ENCODE measurements around the gene VWA8.
"Not testable (repeated sequence)": the region's sequence is repeated elsewhere in the genome, so short reads cannot be mapped to it uniquely, and the experiment has no call there.

The VWA8 gene

GRCh38 chr13:41833201-41833600 is 127.7 kb downstream of the VWA8 start:
- H3K36me3 Mint-ChIP-seq (ENCODE audit: low read depth) = peaks cover 43% of the 10 kb centered on the region
- no peak overlapping the region for H3K4me3 Mint-ChIP-seq
- no peaks in the 10 kb centered on the region for H3K27me3 Mint-ChIP-seq
- no peak overlapping the region for H3K27ac Mint-ChIP-seq
- peaks cover 5% of the 10 kb centered on the region for H3K4me1 Mint-ChIP-seq (ENCODE audit: low read depth)
- peaks cover 5% of the 10 kb centered on the region for H3K9me3 Mint-ChIP-seq

- Mint-ChIP-seq H3K9me3 (no peaks in the 10 kb centered on the region), H3K27ac (no peak overlapping the region), H3K36me3 (ENCODE audit: low read depth) (peaks cover 54% of the 10 kb centered on the region), H3K27me3 (no peaks in the 10 kb centered on the region), H3K4me3 (no peak overlapping the region), H3K4me1 (ENCODE audit: low read depth) (no peaks in the 10 kb centered on the region)
These were observed 133.2 kb downstream of the VWA8 start for GRCh38 chr13:41827507-41828213.

- Mint-ChIP-seq H3K27ac (no peak overlapping the region), H3K4me1 (ENCODE audit: low read depth) (no peaks in the 10 kb centered on the region), H3K36me3 (ENCODE audit: low read depth) (peaks cover 46% of the 10 kb centered on the region), H3K27me3 (no peaks in the 10 kb centered on the region), H3K4me3 (no peak overlapping the region), H3K9me3 (no peaks in the 10 kb centered on the region)
These were observed 135.2 kb downstream of the VWA8 start for GRCh38 chr13:41825691-41826090.

- Mint-ChIP-seq H3K4me1 (ENCODE audit: low read depth) (no peaks in the 10 kb centered on the region), H3K36me3 (ENCODE audit: low read depth) (peaks cover 46% of the 10 kb centered on the region), H3K27ac (no peak overlapping the region), H3K9me3 (no peaks in the 10 kb centered on the region), H3K27me3 (no peaks in the 10 kb centered on the region), H3K4me3 (no peak overlapping the region)
These were observed 137.4 kb downstream of the VWA8 start for GRCh38 chr13:41823476-41823875.

GRCh38 chr13:41822560-41822959 is 138.3 kb downstream of the VWA8 start:
- no peaks in the 10 kb centered on the region for H3K4me1 Mint-ChIP-seq (ENCODE audit: low read depth)
- no peaks in the 10 kb centered on the region for H3K9me3 Mint-ChIP-seq
- H3K36me3 Mint-ChIP-seq (ENCODE audit: low read depth) = peaks cover 47% of the 10 kb centered on the region
- no peak overlapping the region for H3K27ac Mint-ChIP-seq
- H3K4me3 Mint-ChIP-seq = no peak overlapping the region
- no peaks in the 10 kb centered on the region for H3K27me3 Mint-ChIP-seq

- no peak overlapping the region for H3K27ac Mint-ChIP-seq
- no peaks in the 10 kb centered on the region for H3K9me3 Mint-ChIP-seq
- H3K27me3 Mint-ChIP-seq = no peaks in the 10 kb centered on the region
- peaks cover 41% of the 10 kb centered on the region for H3K36me3 Mint-ChIP-seq (ENCODE audit: low read depth)
- no peaks in the 10 kb centered on the region for H3K4me1 Mint-ChIP-seq (ENCODE audit: low read depth)
- no peak overlapping the region for H3K4me3 Mint-ChIP-seq
These were observed 139.7 kb downstream of the VWA8 start for GRCh38 chr13:41821238-41821594.

GRCh38 chr13:41820581-41821237 is 140.2 kb downstream of the VWA8 start:
- Mint-ChIP-seq H3K4me3 (no peak overlapping the region), H3K36me3 (ENCODE audit: low read depth) (peaks cover 43% of the 10 kb centered on the region), H3K4me1 (ENCODE audit: low read depth) (no peaks in the 10 kb centered on the region), H3K27me3 (no peaks in the 10 kb centered on the region), H3K27ac (no peak overlapping the region), H3K9me3 (no peaks in the 10 kb centered on the region)

- Mint-ChIP-seq H3K9me3 (no peaks in the 10 kb centered on the region), H3K36me3 (ENCODE audit: low read depth) (peaks cover 51% of the 10 kb centered on the region), H3K27me3 (no peaks in the 10 kb centered on the region), H3K4me3 (no peak overlapping the region), H3K27ac (no peak overlapping the region), H3K4me1 (ENCODE audit: low read depth) (peaks cover 17% of the 10 kb centered on the region)
These were observed 144.9 kb downstream of the VWA8 start for GRCh38 chr13:41816057-41816456.

- no peaks in the 10 kb centered on the region for H3K9me3 Mint-ChIP-seq
These were observed 147.5 kb downstream of the VWA8 start for GRCh38 chr13:41813426-41813825.

GRCh38 chr13:41812851-41813250 is 148.1 kb downstream of the VWA8 start:
- peaks cover 25% of the 10 kb centered on the region for H3K4me1 Mint-ChIP-seq (ENCODE audit: low read depth)
- peaks cover 62% of the 10 kb centered on the region for H3K36me3 Mint-ChIP-seq (ENCODE audit: low read depth)
- H3K27me3 Mint-ChIP-seq = no peaks in the 10 kb centered on the region
- H3K27ac Mint-ChIP-seq = peak overlapping the region; percentile 66
- H3K4me3 Mint-ChIP-seq = no peak overlapping the region
- H3K9me3 Mint-ChIP-seq = no peaks in the 10 kb centered on the region

More at GRCh38 chr13:41813426-41813825, 147.5 kb downstream of the VWA8 start:
- Mint-ChIP-seq H3K27me3 (no peaks in the 10 kb centered on the region), H3K4me1 (ENCODE audit: low read depth) (peaks cover 25% of the 10 kb centered on the region), H3K27ac (no peak overlapping the region), H3K4me3 (no peak overlapping the region), H3K36me3 (ENCODE audit: low read depth) (peaks cover 58% of the 10 kb centered on the region)

GRCh38 chr13:41812237-41812636 is 148.7 kb downstream of the VWA8 start:
- no peak overlapping the region for H3K4me3 Mint-ChIP-seq
- peaks cover 64% of the 10 kb centered on the region for H3K36me3 Mint-ChIP-seq (ENCODE audit: low read depth)
- no peak overlapping the region for H3K27ac Mint-ChIP-seq
- no peaks in the 10 kb centered on the region for H3K9me3 Mint-ChIP-seq
- no peaks in the 10 kb centered on the region for H3K27me3 Mint-ChIP-seq
- H3K4me1 Mint-ChIP-seq (ENCODE audit: low read depth) = peaks cover 25% of the 10 kb centered on the region

- Mint-ChIP-seq H3K27ac (no peak overlapping the region), H3K4me3 (no peak overlapping the region), H3K9me3 (no peaks in the 10 kb centered on the region)
These were observed 149.3 kb downstream of the VWA8 start for GRCh38 chr13:41811588-41812021.

GRCh38 chr13:41809962-41810361 is 150.9 kb downstream of the VWA8 start:
- H3K27ac Mint-ChIP-seq = no peak overlapping the region
- H3K4me1 Mint-ChIP-seq (ENCODE audit: low read depth) = peaks cover 25% of the 10 kb centered on the region
- no peak overlapping the region for H3K4me3 Mint-ChIP-seq
- peaks cover 64% of the 10 kb centered on the region for H3K36me3 Mint-ChIP-seq (ENCODE audit: low read depth)
- H3K9me3 Mint-ChIP-seq = peaks cover 2% of the 10 kb centered on the region
- H3K27me3 Mint-ChIP-seq = no peaks in the 10 kb centered on the region

More at GRCh38 chr13:41811588-41812021, 149.3 kb downstream of the VWA8 start:
- peaks cover 25% of the 10 kb centered on the region for H3K4me1 Mint-ChIP-seq (ENCODE audit: low read depth)
- no peaks in the 10 kb centered on the region for H3K27me3 Mint-ChIP-seq
- peaks cover 67% of the 10 kb centered on the region for H3K36me3 Mint-ChIP-seq (ENCODE audit: low read depth)

- not testable (repeated sequence) for H3K4me3 Mint-ChIP-seq, H3K27ac Mint-ChIP-seq, H3K27me3 Mint-ChIP-seq
- Mint-ChIP-seq H3K36me3 (ENCODE audit: low read depth) (peaks cover 63% of the 10 kb centered on the region), H3K9me3 (peaks cover 23% of the 10 kb centered on the region), H3K4me1 (ENCODE audit: low read depth) (peaks cover 22% of the 10 kb centered on the region)
These were observed 157.5 kb downstream of the VWA8 start for GRCh38 chr13:41803445-41803735.

GRCh38 chr13:41802684-41803444 is 158.0 kb downstream of the VWA8 start:
- Mint-ChIP-seq H3K27ac (peak overlapping the region; percentile 41), H3K9me3 (peaks cover 23% of the 10 kb centered on the region), H3K4me1 (ENCODE audit: low read depth) (peaks cover 22% of the 10 kb centered on the region), H3K4me3 (no peak overlapping the region), H3K36me3 (ENCODE audit: low read depth) (peaks cover 58% of the 10 kb centered on the region), H3K27me3 (no peaks in the 10 kb centered on the region)
